ENCODE measurements around the gene TRAM2. TPM values are rescaled to one million over a fixed set of nuclear protein-coding genes. Genes with fewer than 3 reads are reported as not detected.

Gene TRAM2
- total RNA-seq, 2 donors from 2014 or later, result 7.2 to 22.4 TPM

DNA sequence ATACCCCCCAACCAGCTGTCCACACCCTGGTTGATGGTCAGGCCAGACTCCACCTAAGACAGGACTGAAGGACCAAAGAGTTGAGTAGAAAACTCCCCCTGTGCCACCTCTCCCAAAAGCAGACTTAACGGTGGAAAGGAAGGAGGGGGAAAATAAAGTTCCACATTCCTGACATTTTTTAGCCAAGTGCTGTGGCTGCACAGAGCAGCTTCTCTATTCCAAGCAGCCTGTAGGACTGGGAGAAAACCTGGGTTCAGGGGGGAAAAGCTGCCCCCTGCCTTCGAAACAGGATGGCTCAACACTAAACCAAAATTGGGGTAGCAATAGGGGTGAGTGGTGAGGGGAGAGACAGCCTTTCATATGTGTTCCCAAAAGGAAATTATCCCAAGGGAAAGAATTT lies 3.6 kb downstream of the TRAM2 start:
- DNase-seq (ENCODE audit: low spot score), result no peak
- Histone ChIP-seq H3K9me3 (no peaks in the 10 kb centered on the region), H3K27ac (no peak overlapping the region), H3K4me3 (no peak overlapping the region), H3K36me3 (no peaks in the 10 kb centered on the region), H3K27me3 (replicated peaks; ENCODE audit: insufficient read depth) (no peaks in the 10 kb centered on the region), H3K4me1 (replicated peaks) (no peaks in the 10 kb centered on the region)
- no peak for TF ChIP-seq POLR2A (IDR thresholded peaks at IDR 0.05)
- no peak for TF ChIP-seq POLR2AphosphoS5 (IDR thresholded peaks at IDR 0.05)
- TF ChIP-seq, protein P1, sequence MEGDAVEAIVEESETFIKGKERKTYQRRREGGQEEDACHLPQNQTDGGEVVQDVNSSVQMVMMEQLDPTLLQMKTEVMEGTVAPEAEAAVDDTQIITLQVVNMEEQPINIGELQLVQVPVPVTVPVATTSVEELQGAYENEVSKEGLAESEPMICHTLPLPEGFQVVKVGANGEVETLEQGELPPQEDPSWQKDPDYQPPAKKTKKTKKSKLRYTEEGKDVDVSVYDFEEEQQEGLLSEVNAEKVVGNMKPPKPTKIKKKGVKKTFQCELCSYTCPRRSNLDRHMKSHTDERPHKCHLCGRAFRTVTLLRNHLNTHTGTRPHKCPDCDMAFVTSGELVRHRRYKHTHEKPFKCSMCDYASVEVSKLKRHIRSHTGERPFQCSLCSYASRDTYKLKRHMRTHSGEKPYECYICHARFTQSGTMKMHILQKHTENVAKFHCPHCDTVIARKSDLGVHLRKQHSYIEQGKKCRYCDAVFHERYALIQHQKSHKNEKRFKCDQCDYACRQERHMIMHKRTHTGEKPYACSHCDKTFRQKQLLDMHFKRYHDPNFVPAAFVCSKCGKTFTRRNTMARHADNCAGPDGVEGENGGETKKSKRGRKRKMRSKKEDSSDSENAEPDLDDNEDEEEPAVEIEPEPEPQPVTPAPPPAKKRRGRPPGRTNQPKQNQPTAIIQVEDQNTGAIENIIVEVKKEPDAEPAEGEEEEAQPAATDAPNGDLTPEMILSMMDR (IDR thresholded peaks at IDR 0.05), result no peak
- WGBS, result 19% methylated on average over 2 of the region's 2 CpGs
- intact Hi-C loops (cut with DNase I), result loop anchor here (5.0 to 10.0 kb wide), 3 partner anchors 61 to 288 kb away; partner anchors contain the start of gene MCM3

DNA sequence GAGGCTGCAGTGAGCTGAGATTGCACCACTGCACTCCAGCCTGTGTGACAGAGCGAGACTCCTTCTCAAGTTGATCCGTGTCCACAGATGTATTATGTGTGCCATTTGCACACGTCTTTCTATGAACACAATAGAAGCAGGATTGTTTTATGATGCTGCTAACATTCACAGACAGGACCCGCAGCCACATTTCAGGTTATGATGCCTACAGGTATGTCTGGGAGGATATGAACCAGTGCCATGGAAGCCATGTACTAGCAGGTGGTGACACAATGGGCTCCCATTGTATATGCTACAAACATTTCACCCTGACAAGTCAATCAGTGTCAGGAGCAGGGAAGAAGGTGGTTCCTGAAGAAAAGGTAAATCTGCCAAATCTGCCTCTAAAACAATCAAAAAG lies 4.3 kb downstream of the TRAM2 start:
- Histone ChIP-seq H3K9me3 (no peaks in the 10 kb centered on the region), H3K36me3 (no peaks in the 10 kb centered on the region), H3K27me3 (replicated peaks; ENCODE audit: insufficient read depth) (no peaks in the 10 kb centered on the region), H3K27ac (no peak overlapping the region), H3K4me3 (no peak overlapping the region), H3K4me1 (replicated peaks) (no peaks in the 10 kb centered on the region)
- WGBS, result 90% methylated on average over 4 of the region's 4 CpGs
- intact Hi-C loops (cut with DNase I), result loop anchor here (5.0 to 10.0 kb wide), 3 partner anchors 60 to 288 kb away; partner anchors contain the start of gene MCM3
- DNase-seq (ENCODE audit: low spot score), result no peak
- TF ChIP-seq POLR2AphosphoS5 (IDR thresholded peaks at IDR 0.05) (no peak), POLR2A (IDR thresholded peaks at IDR 0.05) (no peak)
- TF ChIP-seq, protein P1 (IDR thresholded peaks at IDR 0.05), result no peak

DNA sequence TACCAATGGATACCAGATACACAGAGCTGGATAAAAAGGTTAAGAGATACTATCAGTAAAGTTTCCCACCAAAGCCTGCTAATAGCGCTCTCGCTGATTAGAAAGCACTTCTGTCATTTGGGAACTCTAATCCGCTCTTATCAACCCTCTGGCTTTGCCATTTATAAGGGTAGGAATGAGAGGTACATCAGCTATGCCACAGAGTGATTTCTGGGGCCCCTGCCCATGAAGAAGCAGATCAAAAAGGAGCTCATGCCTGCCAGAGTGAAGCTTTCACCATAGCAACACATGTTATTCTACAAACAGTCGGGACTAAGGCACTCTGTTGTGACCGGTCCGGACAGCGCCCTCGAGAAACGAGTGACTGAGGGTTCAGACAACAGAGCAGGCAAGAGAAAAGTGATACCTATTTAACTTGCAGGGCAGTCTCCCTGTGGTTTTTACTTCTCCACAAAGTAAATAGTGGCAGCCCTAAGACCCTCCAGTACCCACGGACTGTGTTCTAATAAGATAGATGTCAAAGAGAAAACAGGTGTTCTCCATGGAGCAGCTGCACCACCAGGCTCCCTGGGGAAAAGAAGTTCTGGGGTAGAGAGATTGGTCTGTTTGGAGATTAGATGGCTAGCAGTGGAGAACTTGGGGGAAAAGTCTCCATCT lies 5.6 kb downstream of the TRAM2 start:
- Histone ChIP-seq H3K4me1 (replicated peaks) (no peaks in the 10 kb centered on the region), H3K4me3 (no peak overlapping the region)
- intact Hi-C loops (cut with DNase I), result loop anchor here (5.0 to 10.0 kb wide), 3 partner anchors 59 to 286 kb away; partner anchors contain the start of gene MCM3

DNA sequence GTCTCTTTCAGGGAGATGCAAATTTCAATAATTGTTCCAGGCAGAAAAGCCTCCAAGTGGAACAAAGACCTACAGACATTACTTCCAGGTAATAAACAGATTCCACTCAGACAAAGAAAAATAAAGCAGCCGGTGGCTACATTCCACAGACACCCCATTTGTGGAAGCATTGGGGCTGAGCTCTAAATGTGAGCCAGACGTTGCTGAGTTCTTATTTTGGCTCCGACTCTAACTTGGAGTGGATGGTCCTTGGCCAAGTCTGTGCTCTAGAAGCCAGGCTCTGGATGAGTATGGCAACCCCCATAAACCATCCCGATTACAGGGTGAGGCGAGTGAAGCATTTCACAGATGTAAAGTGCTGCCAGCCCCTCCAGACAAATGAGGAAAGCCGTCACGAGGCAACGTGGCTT lies 6.6 kb downstream of the TRAM2 start:
- H3K4me1 ChIP-seq (replicated peaks), result no peaks in the 10 kb centered on the region

More for the DNA sequence above, 5.6 kb downstream of the TRAM2 start:
- DNase-seq (ENCODE audit: low spot score), result no peak
- no peaks in the 10 kb centered on the region for H3K36me3 ChIP-seq
- H3K27me3 ChIP-seq (replicated peaks; ENCODE audit: insufficient read depth), result no peaks in the 10 kb centered on the region
- no peaks in the 10 kb centered on the region for H3K9me3 ChIP-seq
- WGBS, result 50% methylated on average over 10 of the region's 10 CpGs
- TF ChIP-seq POLR2AphosphoS5 (IDR thresholded peaks at IDR 0.05) (no peak), POLR2A (IDR thresholded peaks at IDR 0.05) (no peak)
- TF ChIP-seq, protein P1 (IDR thresholded peaks at IDR 0.05), result no peak
- no peak overlapping the region for H3K27ac ChIP-seq

More for the DNA sequence above, 6.6 kb downstream of the TRAM2 start:
- Histone ChIP-seq H3K4me3 (no peak overlapping the region), H3K9me3 (no peaks in the 10 kb centered on the region), H3K27me3 (replicated peaks; ENCODE audit: insufficient read depth) (no peaks in the 10 kb centered on the region), H3K36me3 (no peaks in the 10 kb centered on the region), H3K27ac (no peak overlapping the region)
- WGBS, result 22% methylated on average over 8 of the region's 8 CpGs
- DNase-seq (ENCODE audit: low spot score), result no peak
- TF ChIP-seq POLR2A (IDR thresholded peaks at IDR 0.05) (no peak), POLR2AphosphoS5 (IDR thresholded peaks at IDR 0.05) (no peak)
- TF ChIP-seq, protein P1 (IDR thresholded peaks at IDR 0.05), result no peak
- intact Hi-C loops (cut with DNase I), result loop anchor here (5.0 to 10.0 kb wide), 3 partner anchors 58 to 285 kb away; partner anchors contain the start of gene MCM3
